HepG2 (cell line): ENCODE results near the gene ZBTB25. TPM values are rescaled to one million over a fixed set of nuclear protein-coding genes. Genes with fewer than 3 reads are reported as not detected.

Experiments used
- ATAC-seq: fragments of 200-7000 bp; cut with Tn5 transposase; 3 replicates; pipeline ENCODE4 v1.9.1; 2020; ENCODE audit warnings: mild to moderate bottlenecking, moderate library complexity
- BruUV-seq: library from RNA; stranded (reverse); fragments of 400-500 nt; replicated peaks from 2 replicates; lab custom pipeline; 2021; lab: Mats Ljungman, UMichigan
- CTCF ChIA-PET: fragments of 300-600 bp; formaldehyde crosslinking; extraction: SDS; loops from one replicate; lab custom pipeline; 2021; ENCODE audit warnings: low total read pairs, inconsistent platforms, low intra/inter-chr PET ratio; lab: Yijun Ruan, JAX
- POLR2A ChIA-PET: fragments of 350-600 bp; sonication (Branson Sonifier 250); formaldehyde crosslinking; loops from one replicate; lab custom pipeline; 2020; ENCODE audit warnings: antibody characterized with exemption, inconsistent platforms; lab: Yijun Ruan, JAX
- DNase-seq: peaks from one replicate; pipeline ENCODE4 v3.0.0-alpha.2; 2015; ENCODE audit warnings: low spot score
- FAIRE-seq: peaks from 3 replicates; lab custom pipeline; 2011; peaks lifted over from hg19 to GRCh38; lab: Jason Lieb, UNC
- H2AFZ ChIP-seq: one replicate; pipeline ENCODE4 v1.6.1; 2011; ENCODE audit warnings: low read length, inconsistent platforms
- H3K27ac ChIP-seq: fragments of 300-600 bp; 3 replicates; pipeline ENCODE4 v1.8.0; 2011; ENCODE audit warnings: mixed run types, mild to moderate bottlenecking, mixed read lengths, low read length, inconsistent platforms; ENCODE audit not compliant: insufficient read depth; ENCODE audit errors: extremely low read length
- H3K27me3 ChIP-seq, 2 experiments: fragments of 200-600 bp in 1 of 2; 2 replicates in 1 of 2; 3 replicates in 1 of 2; pipeline versions ENCODE4 v1.6.0 to v1.8.0; 2011; ENCODE audit warnings: low read length in 2 of 2, mild to moderate bottlenecking in 2 of 2, moderate library complexity in 2 of 2, inconsistent platforms in 1 of 2; ENCODE audit not compliant: insufficient read depth in 2 of 2, control insufficient read depth in 1 of 2
- H3K36me3 ChIP-seq, 2 experiments: fragments of 200-600 bp in 1 of 2; replicated peaks in 1 of 2; 2 replicates in 1 of 2; 3 replicates in 1 of 2; pipeline versions ENCODE4 v1.5.1 to v1.8.0; 2011; ENCODE audit warnings: low read length in 2 of 2, inconsistent platforms in 1 of 2; ENCODE audit not compliant: insufficient read depth in 2 of 2, control insufficient read depth in 1 of 2
- H3K4me1 ChIP-seq: 2 replicates; pipeline ENCODE4 v1.5.1; 2012; ENCODE audit warnings: low read length, inconsistent platforms; ENCODE audit not compliant: insufficient read depth
- H3K4me2 ChIP-seq: 2 replicates; pipeline ENCODE4 v1.6.0; 2011; ENCODE audit warnings: low read depth, low read length, inconsistent platforms
- H3K4me3 ChIP-seq, 3 experiments: fragments of 200-600 bp in 1 of 3; sonication (generic), shearing (Covaris generic) in 1 of 3; replicated peaks in 1 of 3; 2 replicates each; pipeline ENCODE4 v1.5.1; 2011 to 2016; ENCODE audit warnings: low read length in 3 of 3, inconsistent platforms in 2 of 3, low read depth in 2 of 3, mild to moderate bottlenecking in 2 of 3, control low read depth in 1 of 3, mixed read lengths in 1 of 3; ENCODE audit not compliant: insufficient read depth in 1 of 3
- H3K79me2 ChIP-seq: one replicate; pipeline ENCODE4 v1.6.1; 2011; ENCODE audit warnings: low read length, inconsistent platforms; ENCODE audit not compliant: insufficient read depth
- H3K9ac ChIP-seq: 2 replicates; pipeline ENCODE4 v1.6.0; 2011; ENCODE audit warnings: mild to moderate bottlenecking, low read depth, low read length, inconsistent platforms; ENCODE audit not compliant: insufficient read depth
- H3K9me3 ChIP-seq: 2 replicates; pipeline ENCODE4 v1.5.1; 2012; ENCODE audit warnings: mild to moderate bottlenecking, low read length
- H4K20me1 ChIP-seq: 2 replicates; pipeline ENCODE4 v1.6.0; 2011; ENCODE audit warnings: inconsistent platforms, mild to moderate bottlenecking, low read length, moderate library complexity; ENCODE audit not compliant: insufficient read depth
- ETV5 ChIP-seq: IDR thresholded peaks from 2 replicates; pipeline ENCODE4 v1.6.1; 2018; ENCODE audit warnings: missing biosample characterization, missing genetic modification reagents, inconsistent platforms, borderline replicate concordance
- HNF1A ChIP-seq, 2 experiments: sonication (generic) in 1 of 2; formaldehyde crosslinking in 1 of 2; IDR thresholded peaks; 2 replicates each; pipeline versions ENCODE4 v1.4.0 to v1.6.1; 2016 to 2020; ENCODE audit warnings: borderline replicate concordance in 1 of 2, low read depth in 1 of 2, mild to moderate bottlenecking in 1 of 2, missing genetic modification reagents in 1 of 2
- HNRNPL ChIP-seq: fragments of 200-400 bp; formaldehyde crosslinking; IDR thresholded peaks from 2 replicates; pipeline ENCODE4 v1.6.1; 2017; ENCODE audit warnings: mild to moderate bottlenecking, low read depth, low read length
- NFIB ChIP-seq: sonication (generic); formaldehyde crosslinking; IDR thresholded peaks from 2 replicates; pipeline ENCODE4 v1.9.0; 2021; ENCODE audit warnings: missing genetic modification reagents, mild to moderate bottlenecking, borderline replicate concordance
- PAF1 ChIP-seq: IDR thresholded peaks from 2 replicates; pipeline ENCODE4 v1.6.1; 2016; ENCODE audit warnings: missing genetic modification reagents, missing compliant biosample characterization
- ZNF101 ChIP-seq: sonication (generic); formaldehyde crosslinking; IDR thresholded peaks from 2 replicates; pipeline ENCODE4 v1.4.0; 2020; ENCODE audit warnings: mild to moderate bottlenecking, low read depth, missing genetic modification reagents, borderline replicate concordance
- ZNF230 ChIP-seq: sonication (generic); formaldehyde crosslinking; IDR thresholded peaks from 2 replicates; pipeline ENCODE4 v1.4.0; 2020; ENCODE audit warnings: mild to moderate bottlenecking, missing genetic modification reagents
- WGBS: methylation state at CpG from one replicate; pipeline ENCODE4 v1.1.6; 2017; ENCODE audit warnings: low lambda C conversion rate; 5-methylcytosine and 5-hydroxymethylcytosine counted together
- in situ Hi-C: cut with HindIII; loops from 2 replicates; pipeline ENCODE4 v1.10.0; 2017; ENCODE audit warnings: low pct_unique_long_range_greater_than_20kb; ENCODE audit not compliant: extremely low pct_ligation_motif_present
- intact Hi-C: fragments of 100-400 bp; cut with micrococcal nuclease; formaldehyde crosslinking; loops from one replicate; pipeline ENCODE4 v1.10.0; 2022; ENCODE audit not compliant: unreplicated experiment
- polyA plus RNA-seq, 8 experiments: library from polyadenylated mRNA; depleted of rRNA in 3 of 8; stranded (reverse) in 7 of 8; unstranded in 1 of 8; fragments of >200 nt; fragmentation: Illumina TruSeq in 4 of 8; extraction: Trizol in 4 of 8; gene quantifications; 2 replicates each; pipeline versions ENCODE4 v1.2.1 to v1.2.3, GENCODE V29; 2011 to 2016; ENCODE audit warnings: low read depth in 4 of 8, missing spikeins in 1 of 8, mixed read lengths in 1 of 8; ENCODE audit not compliant: insufficient read depth in 1 of 8
- total RNA-seq, 5 experiments: library from RNA; depleted of rRNA; stranded (reverse); fragments of >200 nt; fragmentation: Illumina TruSeq; extraction: Trizol; gene quantifications; 2 replicates each; pipeline ENCODE4 v1.2.3, GENCODE V29; 2016; ENCODE audit warnings: low read depth in 1 of 5
- TF ChIP-seq, protein P1 (sequence below): sonication (generic); formaldehyde crosslinking; IDR thresholded peaks from 2 replicates; pipeline ENCODE4 v1.5.0; 2020; ENCODE audit warnings: missing genetic modification reagents

Gene ZBTB25
- total and polyA plus RNA-seq, 2 of the 13 experiments (the other 11 are each of a cell fraction or from before 2014, with no cell fraction given) = 3.5 to 7.6 TPM

DNA sequence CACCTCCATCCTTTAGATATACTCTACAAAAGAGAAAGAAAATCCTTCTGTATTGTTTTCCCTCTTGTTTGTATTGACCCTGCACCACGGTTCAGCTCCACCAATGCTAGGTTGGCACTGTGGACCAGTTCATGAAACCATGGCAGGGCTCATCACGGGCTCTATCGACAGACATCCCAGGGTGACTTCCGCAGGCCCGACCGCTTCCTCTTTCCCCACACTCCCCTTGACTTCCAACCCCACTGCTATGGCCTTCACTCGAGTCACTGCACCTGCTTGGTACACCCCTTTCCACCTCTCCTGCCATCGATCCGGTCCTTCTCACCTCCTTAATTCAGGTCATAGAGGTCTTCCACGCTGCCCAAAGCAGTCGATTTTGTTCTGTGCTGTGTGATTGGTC is 59.5 kb downstream of the ZBTB25 start:
- CTCF ChIA-PET = no interaction called here
- TF ChIP-seq NFIB (CRISPR knock-in tag) (no peak), HNF1A (IDR thresholded peaks at IDR 0.05; ENCODE audit: low read depth) (no peak), HNF1A (CRISPR knock-in tag; IDR thresholded peaks at IDR 0.05; ENCODE audit: borderline replicate concordance) (no peak), HNRNPL (no peak), ZNF101 (CRISPR knock-in tag) (no peak), ETV5 (CRISPR knock-in tag) (no peak), PAF1 (no peak), ZNF230 (CRISPR knock-in tag) (no peak)
- TF ChIP-seq, protein P1, sequence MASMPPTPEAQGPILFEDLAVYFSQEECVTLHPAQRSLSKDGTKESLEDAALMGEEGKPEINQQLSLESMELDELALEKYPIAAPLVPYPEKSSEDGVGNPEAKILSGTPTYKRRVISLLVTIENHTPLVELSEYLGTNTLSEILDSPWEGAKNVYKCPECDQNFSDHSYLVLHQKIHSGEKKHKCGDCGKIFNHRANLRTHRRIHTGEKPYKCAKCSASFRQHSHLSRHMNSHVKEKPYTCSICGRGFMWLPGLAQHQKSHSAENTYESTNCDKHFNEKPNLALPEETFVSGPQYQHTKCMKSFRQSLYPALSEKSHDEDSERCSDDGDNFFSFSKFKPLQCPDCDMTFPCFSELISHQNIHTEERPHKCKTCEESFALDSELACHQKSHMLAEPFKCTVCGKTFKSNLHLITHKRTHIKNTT (CRISPR knock-in tag) = no peak
- no peaks in the 10 kb centered on the region for H3K27me3 ChIP-seq
- BruUV-seq = no TSS peak
- intact Hi-C loops (no loop called here), in situ Hi-C loops (no loop called here)
- WGBS = 95% methylated on average over 11 of the region's 11 CpGs
- H3K36me3 ChIP-seq = peaks cover 28 to 72% of the 10 kb centered on the region in 2 experiments
- H3K27ac ChIP-seq = no peak overlapping the region
- no peak overlapping the region for H3K9ac ChIP-seq
- H3K4me1 ChIP-seq = no peaks in the 10 kb centered on the region
- H3K9me3 ChIP-seq = no peaks in the 10 kb centered on the region
- FAIRE-seq = no peak
- no peak overlapping the region for H2AFZ ChIP-seq
- DNase-seq = no peak
- POLR2A ChIA-PET = no interaction called here
- H3K4me2 ChIP-seq = no peak overlapping the region
- H4K20me1 ChIP-seq = no peaks in the 10 kb centered on the region
- ATAC-seq = no peak; the same call in 2 of the 3 replicates
- no peak overlapping the region for H3K4me3 ChIP-seq
- no peaks in the 10 kb centered on the region for H3K79me2 ChIP-seq
